22Rv1 (cell line): ENCODE results near the gene RASSF5.

Source experiments
- CTCF ChIP-seq: fragments of 450-650 bp; IDR thresholded peaks from 2 replicates; pipeline ENCODE4 v1.5.1; 2017; ENCODE audit warnings: mild to moderate bottlenecking
- ZFX ChIP-seq: fragments of 450-650 bp; IDR thresholded peaks from 2 replicates; pipeline ENCODE4 v1.6.1; 2017; ENCODE audit warnings: antibody characterized with exemption, borderline replicate concordance

- TF ChIP-seq CTCF (no peak), ZFX (no peak)
Observed at GRCh38 chr1:206573762-206574161, 66.4 kb downstream of the RASSF5 start.
